ENCODE measurements around the gene SPINT4.

- TF ChIP-seq, protein P1, sequence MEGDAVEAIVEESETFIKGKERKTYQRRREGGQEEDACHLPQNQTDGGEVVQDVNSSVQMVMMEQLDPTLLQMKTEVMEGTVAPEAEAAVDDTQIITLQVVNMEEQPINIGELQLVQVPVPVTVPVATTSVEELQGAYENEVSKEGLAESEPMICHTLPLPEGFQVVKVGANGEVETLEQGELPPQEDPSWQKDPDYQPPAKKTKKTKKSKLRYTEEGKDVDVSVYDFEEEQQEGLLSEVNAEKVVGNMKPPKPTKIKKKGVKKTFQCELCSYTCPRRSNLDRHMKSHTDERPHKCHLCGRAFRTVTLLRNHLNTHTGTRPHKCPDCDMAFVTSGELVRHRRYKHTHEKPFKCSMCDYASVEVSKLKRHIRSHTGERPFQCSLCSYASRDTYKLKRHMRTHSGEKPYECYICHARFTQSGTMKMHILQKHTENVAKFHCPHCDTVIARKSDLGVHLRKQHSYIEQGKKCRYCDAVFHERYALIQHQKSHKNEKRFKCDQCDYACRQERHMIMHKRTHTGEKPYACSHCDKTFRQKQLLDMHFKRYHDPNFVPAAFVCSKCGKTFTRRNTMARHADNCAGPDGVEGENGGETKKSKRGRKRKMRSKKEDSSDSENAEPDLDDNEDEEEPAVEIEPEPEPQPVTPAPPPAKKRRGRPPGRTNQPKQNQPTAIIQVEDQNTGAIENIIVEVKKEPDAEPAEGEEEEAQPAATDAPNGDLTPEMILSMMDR (IDR thresholded peaks at IDR 0.05) = no peak
- no peak for TF ChIP-seq POLR2A (IDR thresholded peaks at IDR 0.05)
These were observed 29.6 kb downstream of the SPINT4 start for GRCh38 chr20:45751721-45752120.
